GM19023 (cell line): ENCODE measurements around the gene CD58.
"Not testable (repeated sequence)": the region's sequence is repeated elsewhere in the genome, so short reads cannot be mapped to it uniquely, and the experiment has no call there.

Source experiments
- ATAC-seq: cut with Tn5 transposase; IDR thresholded peaks from one replicate; pipeline ENCODE4 v1.9.1; 2021; ENCODE audit warnings: mild to moderate bottlenecking, moderate library complexity; ENCODE audit not compliant: unreplicated experiment

CD58 gene

DNA sequence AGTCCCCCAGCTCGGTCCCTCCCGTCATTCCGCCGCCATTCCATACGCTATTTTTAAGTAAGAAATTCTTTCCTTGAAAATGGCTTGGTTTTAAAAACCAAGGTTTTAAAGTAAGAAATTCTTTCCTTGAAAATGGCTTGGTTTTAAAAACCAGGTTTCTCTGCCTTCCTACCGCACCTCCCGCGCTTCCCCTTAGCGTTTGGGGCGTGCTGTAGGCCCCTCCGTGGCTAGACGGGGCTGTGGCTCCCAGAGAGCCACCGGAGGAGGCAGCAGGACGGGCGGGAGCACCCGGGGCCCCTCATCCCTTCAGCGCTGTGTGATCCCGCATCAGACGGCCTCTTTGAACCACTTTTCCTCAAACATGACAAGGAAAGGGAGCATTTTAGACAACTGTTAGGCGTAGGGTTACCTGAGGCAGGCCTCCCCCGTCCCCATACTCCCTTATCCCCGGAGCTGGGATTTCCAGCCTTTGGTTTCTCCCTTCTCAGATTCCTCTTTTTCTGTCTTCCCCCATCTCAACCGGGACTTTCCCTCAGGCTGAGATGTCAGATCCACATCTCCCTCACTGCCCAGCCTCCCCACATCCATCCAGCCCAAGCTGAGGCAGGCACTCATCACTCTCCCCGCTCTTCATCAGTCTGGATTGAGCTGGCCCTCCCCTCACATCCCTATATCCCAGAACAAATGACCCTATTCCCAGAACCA lies 541 bp upstream of the CD58 start:
- no peak for ATAC-seq

DNA sequence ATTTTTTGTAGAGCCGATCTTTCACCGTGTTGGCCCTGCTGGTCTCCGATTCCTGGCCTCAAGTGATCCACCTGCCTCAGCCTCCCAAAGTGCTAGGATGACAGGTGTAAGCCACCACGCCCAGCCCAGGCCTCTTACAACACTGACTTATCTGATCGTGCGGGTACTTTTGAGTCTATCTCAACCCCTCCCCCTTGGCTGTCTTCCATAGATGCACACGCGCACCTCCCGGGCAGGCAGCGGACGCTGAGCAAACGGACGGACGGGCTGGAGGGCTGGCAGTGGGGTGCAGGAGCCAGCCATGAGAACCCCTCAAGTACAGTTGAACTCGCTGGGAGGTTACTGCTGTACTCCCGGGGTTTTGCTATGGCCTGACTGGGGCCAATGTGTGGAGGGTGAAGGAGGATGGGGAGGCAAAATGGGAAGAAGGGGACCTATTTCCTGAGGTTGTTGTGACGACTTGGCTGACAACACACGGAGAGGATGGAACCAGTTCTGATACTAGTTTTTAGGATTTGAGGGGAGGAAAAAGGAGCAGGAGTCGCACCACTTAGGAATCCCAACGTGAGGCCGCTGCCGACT lies 959 bp downstream of the CD58 start:
- ATAC-seq: peak; percentile 20

DNA sequence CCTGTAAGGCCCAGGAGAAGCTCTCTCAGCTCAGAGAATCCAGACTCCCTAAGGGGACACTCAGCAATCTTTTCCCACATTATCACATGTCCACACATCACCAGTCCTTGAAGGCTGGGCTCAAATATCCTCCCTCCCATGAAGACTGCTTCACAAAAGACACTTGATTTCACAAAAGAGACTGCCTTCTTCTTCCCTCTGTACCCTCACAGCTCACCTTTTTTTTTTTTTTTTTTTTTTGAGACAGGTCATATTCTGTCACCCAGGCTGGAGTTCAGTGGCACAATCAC lies 1.5 kb downstream of the CD58 start:
- no peak for ATAC-seq

DNA sequence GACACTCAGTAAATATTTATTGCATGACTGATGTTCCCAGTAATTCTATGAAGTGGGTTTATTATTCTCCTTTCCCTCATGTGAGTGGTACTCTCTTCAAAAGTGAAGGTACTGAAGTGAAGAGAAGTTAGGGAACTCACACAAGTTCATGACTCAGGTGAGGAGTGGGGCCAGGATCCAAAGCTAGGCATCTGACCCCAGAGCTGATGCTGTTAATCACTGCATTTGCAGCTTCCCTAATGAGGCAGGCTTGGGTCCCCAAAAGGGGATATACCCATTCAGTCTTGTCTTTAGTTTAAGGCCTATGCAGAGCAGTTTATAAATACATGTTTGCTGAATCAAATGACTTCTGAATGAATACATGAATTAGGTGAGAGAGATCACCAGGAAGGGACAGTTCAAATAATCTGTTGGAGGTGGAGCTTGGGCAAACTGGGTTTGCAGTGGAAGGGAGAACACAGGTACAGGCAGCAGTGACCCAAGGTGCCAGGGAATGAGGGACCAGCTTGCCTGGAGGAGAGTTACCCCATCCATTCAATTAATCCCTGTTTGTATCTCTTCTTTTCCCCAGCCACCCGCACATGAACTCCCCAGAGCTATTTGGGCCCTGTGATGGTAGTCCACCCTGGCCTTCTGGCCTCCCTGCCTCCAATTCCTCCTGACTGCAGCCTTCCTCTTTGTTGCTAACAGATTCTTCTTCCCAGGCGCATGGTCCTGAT lies 2.0 kb downstream of the CD58 start:
- ATAC-seq: no peak

DNA sequence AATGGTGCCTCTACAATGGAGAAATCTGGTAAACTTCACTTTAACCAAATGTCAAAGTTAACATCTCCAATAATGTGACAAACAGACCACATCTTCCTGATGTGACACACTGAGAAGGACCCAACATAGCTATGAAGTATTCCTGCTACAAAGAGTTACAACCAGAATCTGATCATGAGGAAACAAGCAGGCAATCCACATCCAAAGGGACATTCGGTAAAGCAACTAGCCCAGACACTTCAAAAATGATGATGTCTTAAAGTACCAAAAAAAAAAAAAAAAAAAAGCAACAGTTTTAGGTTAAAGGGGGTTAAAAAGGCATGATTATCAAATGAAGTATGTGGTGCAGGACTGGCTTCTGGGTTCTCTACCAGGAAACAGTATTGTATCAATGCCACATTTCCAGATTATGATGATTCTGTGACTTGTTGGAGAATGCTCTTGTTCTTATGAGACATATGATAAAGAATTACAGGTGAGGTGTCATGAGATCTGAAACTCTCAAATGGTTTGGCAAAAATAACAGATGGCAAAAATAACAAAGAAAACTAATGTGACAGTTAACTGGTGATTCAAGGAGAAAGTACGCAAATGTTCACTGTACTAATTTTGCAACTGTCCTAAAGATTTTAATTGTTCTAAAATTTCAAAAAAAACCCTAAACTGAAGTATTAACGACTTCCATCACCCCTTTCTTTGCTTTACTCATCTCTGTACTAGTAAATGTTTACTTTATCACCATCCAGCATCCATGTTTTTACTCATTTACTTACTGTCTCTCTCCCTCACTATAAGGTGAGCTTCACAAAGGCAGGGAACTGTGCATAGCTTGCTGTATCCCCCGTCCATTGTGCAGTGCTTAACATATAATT lies 2.8 kb downstream of the CD58 start:
- ATAC-seq: no peak

DNA sequence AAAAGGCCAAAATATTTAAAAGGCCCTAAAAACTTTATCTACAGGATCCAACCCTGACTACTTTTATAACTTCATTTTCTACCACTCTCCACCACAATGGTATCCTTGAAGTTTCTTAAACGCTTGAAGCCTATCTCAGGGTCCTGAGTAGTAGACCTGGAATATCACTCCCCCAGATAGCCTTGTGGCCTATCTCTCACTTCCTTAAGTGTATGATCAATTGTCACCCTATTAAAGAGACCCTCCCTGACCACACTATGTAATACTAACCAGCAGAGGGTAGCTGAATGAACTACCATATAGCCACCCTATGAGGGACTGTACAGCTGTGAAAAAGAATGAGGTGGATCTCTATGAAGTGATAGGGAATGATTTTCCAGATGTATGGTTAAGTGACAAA lies 5.6 kb downstream of the CD58 start:
- ATAC-seq: no peak

DNA sequence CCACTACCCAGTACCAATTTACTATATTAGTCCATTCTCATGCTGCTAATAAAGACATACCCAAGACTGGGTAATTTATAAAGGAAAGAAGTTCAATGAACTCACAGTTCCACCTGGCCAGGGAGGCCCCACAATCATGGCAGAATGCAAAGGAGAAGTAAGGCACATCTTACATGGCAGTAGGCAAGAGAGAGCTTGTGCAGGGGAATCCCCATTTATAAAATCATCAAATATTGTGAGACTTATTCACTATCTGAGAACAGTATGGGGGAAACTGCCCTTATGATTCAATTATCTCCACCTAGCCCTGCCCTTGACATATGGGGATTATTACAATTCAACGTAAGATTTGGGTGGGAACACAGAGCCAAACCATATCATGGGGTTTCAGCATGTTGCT lies 6.4 kb downstream of the CD58 start:
- ATAC-seq: no peak

DNA sequence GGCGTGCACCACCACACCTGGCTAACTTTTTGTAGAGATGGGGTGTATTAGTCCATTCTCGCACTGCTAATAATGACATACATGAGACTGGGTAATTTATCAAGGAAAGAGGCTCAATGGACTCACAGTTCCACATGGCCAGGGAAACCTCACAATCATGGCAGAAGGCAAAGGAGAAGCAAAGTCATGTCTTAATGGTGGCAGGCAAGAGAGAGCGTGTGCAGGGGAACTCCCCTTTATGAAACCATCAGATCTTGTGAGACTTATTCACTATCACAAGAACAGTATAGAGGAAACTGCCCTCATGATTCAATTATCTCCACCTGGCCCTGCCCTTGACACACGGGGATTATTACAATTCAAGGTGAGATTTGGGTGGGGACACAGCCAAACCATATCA lies 8.4 kb downstream of the CD58 start:
- ATAC-seq: not testable (repeated sequence)

DNA sequence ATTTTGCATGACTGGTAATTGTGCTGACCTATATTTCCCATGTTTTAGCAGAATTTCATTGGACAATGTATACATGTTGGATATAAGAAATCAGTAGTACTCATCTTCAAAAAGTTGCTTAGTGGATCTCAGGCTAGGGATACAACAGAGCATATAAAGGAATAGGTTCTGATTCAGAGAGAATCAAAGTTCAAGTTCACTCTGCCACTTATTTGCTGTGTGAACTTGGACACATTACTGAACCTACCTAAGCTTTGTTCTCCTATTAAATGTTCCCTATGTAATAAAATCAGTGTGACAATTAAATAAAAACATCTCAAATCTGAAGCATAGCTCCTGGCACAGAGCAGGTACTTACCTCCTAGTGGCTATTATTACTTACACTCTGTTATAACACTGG lies 9.3 kb downstream of the CD58 start:
- no peak for ATAC-seq

DNA sequence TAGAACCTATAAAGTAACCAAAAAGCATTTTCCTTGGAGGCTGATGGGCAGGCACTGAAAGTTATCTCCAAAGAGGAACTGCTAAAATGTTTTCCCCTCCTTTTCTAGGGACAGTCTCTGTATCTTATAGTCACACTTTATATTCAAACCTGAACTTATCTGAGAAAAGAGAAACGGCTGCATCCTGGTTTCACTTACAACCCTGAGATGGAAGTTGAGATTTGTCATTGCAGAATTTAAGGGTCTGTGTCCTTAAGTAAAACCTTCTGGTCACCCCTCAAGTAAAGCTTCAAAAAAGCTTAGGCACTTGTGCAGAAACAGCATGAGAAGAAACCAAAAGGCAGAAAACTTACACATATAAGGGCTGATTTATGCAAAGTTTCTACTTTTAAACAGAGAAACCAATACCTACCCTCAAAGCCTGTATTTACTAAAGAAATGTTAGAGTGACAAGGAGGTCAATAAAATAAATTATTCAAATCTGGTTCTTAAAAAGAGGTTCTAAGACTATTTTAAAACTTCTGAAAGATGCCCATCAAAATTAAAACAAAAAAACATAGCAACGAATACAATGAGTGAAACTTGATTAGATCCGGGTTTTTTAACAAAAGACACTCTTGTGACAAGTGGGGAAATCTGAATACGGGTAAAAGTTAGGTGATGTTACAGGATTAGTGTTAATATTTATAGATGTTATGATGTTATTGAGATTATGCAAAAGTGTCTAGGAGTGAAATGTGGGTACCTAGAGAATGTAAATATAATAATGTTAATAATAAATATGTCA lies 9.9 kb downstream of the CD58 start:
- no peak for ATAC-seq

DNA sequence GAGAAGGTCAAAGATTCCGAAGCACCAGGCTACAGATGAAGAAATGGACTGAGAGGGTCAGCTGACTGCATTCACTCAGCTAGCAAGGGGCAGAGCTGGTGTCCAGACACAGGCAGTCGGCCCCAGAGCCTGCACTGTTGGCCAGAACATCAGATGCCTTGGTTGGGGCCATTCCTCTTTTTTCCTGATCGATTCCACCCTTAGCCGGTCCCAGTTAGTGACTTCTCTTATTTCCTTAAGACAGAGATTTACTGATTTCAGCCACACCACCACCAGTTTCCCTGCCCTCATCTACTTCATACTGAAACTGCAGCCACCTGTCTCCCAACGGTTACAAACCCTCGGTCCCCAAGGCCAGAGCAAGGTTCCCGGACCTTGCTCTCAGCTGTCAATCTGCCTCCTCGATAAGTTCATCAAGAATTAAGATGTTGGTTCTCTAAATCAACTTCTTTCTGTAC lies 11.5 kb downstream of the CD58 start:
- ATAC-seq: peak; percentile 41

DNA sequence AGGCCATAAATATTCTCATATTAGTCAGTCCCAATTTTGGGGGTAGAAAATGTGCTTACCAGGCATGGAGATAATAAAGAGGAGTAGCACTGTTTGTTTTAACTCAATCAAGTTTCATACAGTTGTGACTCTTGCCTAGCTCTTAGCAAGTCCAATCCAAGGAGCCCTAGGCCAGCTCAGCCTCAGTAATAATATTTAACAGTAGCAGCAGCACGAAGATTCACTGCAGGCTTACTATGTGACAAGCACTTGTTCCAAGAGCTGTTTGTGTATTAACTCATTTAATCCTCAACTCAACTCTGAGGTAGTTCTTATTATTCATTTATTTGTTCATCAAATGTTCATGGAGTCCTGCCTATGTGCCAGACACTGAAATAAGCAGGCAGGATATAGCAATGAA lies 12.3 kb downstream of the CD58 start:
- ATAC-seq: no peak

DNA sequence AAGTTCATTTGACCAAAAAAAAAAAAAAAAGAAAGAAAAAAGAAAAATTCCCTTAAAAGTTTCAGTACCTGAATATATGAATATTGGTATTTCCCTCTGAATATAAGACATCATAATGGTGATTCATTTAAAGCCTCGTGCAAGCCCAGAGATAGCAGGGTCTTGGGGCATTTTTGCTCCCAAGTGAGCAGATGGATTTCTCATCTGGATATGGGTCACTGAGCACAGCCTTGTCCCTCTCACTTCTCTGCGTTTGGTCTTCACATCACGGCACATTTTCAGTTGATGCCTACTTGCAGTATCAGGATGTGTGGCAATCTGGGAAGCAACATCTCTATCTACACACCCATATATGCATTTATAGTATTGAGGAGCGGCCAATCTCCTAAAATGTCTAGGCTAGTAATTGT lies 12.7 kb downstream of the CD58 start:
- ATAC-seq: peak; percentile 32

DNA sequence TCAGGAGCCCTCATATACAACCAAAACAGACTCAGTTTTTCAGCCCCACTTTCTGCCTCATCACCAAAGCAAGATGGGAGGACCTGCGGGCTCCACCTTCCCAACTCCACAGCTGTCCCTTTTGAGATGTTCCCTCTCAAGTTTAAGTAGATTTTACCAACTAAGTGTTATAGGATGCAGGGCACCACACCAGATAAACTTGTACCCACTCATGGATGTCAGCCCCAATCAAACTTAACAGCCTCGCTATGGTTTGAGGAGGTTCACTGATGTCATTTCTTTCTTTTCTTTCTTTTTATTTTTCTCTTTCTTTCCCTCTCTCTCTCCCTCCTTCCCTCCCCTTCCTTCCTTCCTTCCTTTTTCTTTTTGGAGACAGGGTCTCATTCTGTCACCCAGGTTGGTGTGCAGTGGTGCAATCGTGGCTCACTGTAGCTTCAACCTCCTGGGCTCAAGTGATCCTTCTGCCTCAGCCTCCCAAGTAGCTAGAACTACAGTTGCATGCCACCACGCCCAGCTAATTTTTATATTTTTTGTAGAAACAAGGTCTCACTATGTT lies 13.4 kb downstream of the CD58 start:
- no peak for ATAC-seq

DNA sequence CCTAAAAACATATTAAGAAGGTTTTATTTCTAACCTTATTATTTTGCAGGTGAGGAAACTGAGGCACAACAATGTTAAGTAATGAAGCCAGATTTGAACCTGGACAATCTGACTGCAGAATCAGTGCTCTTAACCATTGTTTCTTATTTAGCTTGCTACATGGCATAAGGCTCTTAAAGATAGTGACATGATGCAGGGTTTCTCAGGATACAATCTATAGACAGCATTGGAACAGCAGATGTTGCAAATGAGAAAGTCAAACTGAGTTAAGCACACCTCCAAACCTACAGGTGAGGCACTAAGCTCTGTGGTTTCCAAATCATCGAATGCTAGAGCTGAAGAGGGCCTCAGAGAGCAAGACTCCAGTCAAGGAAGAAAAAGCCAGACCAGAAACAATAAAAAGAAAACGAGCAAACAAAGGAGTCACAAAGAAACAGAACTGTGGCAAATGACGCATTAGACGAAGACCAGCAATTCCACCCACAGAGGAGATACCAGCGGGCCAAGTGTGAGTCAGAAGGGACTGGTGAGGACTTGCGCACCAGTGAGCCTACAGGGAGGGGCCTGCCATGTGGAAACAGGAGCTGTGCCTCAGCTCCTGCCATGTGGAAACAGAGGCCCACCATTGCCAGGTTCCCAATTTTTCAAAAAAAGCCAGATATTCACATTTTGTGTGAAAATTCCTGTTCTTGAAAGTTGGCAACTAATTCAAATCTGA lies 14.4 kb downstream of the CD58 start:
- ATAC-seq: peak; percentile 62

DNA sequence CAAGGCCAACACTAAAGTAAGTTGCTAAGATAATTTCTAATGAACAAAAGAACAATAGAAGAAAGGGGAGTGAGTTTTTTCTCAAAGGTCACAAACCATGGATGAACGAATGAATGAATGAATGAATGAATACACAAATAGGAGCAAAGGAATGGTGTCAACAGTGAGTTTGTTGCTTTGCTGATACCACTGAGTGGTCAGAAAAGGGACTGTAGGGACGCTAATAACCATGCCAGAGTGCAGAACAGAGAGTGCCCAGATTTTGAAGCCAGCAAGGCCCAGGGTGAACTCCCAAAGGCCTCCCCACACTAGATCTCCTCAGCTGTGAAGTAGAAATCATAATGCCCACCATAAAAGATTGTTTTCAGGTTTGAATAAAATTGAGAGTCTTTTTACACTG lies 15.9 kb downstream of the CD58 start:
- ATAC-seq: no peak

DNA sequence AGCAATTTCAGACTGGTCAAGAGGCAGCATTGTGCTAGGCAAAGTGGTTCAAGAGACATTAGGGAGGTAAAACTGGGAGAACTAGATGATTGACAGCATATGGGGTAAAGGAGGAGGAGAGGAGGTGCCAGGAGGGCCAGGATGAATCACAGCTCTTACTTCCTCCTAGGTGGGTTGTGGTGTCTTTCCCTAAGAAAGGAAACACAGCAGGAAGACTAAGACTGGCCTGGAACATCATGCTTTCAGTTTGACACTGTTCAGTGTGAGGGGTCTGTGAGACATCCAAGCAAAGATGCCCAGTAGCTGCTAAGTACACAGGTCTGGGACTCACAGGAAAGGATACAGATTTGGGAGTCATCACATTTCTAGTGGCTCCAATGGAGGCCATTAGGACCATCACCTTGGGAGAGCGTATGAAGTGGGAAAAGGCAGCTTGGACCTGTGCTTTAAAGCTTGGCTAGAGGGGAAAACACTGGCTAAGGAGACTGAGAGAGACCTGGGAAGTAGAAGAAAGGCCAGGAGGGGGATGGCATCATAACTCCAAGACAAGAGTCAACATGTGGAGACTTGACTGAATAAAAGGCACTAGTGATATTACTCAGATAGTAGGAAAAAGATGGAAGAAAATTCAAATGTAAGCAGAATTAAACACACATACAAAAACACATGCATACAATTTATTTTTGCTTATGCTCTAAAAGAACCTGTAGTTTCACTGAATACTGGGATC lies 17.3 kb downstream of the CD58 start:
- ATAC-seq: no peak

DNA sequence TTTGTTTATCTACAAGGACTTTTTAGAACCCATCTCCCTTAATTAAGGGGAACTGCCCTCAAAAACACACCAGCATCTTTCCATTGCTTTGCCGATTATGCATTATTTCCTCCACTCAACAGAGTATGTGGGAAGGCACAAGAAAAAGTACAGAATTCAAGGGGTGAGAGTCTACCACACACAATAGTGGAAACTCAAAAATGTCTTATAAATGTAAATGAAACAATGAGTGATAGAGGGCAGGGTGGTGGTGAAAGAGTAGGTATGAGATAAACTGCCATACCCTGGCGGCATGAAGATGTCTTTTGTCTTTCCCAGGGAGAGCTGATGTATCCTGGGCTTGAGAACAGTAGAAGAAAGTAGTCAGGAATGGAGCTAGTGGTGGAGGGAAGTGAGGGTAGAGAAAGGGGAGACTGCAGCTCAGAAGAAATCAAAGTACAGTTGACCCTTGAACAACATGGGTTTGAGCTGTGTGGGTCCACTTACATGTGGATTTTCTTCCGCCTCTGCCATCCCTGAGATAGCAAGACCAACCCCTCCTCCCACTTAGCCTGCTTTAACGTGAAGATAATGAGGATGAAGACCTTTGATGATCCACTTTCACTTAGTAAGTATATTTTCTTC lies 24.4 kb downstream of the CD58 start:
- no peak for ATAC-seq

DNA sequence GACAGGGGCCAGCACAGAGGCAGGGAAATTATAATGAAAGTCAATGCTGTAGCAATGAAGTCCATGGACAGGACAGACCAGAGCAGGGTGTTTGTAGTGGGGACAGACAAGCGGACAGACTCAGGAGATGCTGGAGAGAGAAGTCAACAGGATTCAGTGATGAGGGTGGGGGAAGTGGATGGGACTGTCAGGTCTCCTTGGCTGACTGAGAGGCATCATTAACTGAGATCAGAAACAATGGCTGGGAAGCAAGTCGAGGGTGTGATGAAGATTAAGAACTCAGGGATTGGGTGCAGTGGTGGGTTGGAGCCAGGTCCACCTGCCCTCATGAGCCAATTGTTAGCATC lies 25.5 kb downstream of the CD58 start:
- ATAC-seq: no peak
